HEK293 (cell line): Measurements from ENCODE around the gene KLHDC7B.

Source experiments
- ATF2 ChIP-seq: fragments of 450-650 bp; formaldehyde crosslinking; IDR thresholded peaks from 2 replicates; pipeline ENCODE4 v1.5.1; 2016; ENCODE audit warnings: missing biosample characterization, missing genetic modification characterization, low read depth
- GFI1B ChIP-seq: fragments of 450-650 bp; formaldehyde crosslinking; IDR thresholded peaks from 2 replicates; pipeline ENCODE4 v1.5.1; 2016; ENCODE audit warnings: missing biosample characterization, missing genetic modification characterization
- GLI2 ChIP-seq: fragments of 450-650 bp; formaldehyde crosslinking; IDR thresholded peaks from 2 replicates; pipeline ENCODE4; 2017; ENCODE audit warnings: missing biosample characterization, missing genetic modification characterization, low read depth, borderline replicate concordance
- KLF9 ChIP-seq: fragments of 450-650 bp; formaldehyde crosslinking; IDR thresholded peaks from 2 replicates; pipeline ENCODE4 v1.5.1; 2016; ENCODE audit warnings: missing biosample characterization, missing genetic modification characterization, low read depth
- OSR2 ChIP-seq: fragments of 450-650 bp; formaldehyde crosslinking; IDR thresholded peaks from 2 replicates; pipeline ENCODE4 v1.5.1; 2016; ENCODE audit warnings: missing biosample characterization, missing genetic modification characterization
- PRDM4 ChIP-seq: fragments of 450-650 bp; formaldehyde crosslinking; IDR thresholded peaks from 2 replicates; pipeline ENCODE4 v1.5.1; 2017; ENCODE audit warnings: missing biosample characterization, missing genetic modification characterization
- SETDB1 ChIP-seq: IDR thresholded peaks from one replicate; pipeline ENCODE4 v1.6.1; 2017; ENCODE audit warnings: mild to moderate bottlenecking, low read length, moderate library complexity, mixed read lengths; ENCODE audit not compliant: insufficient read length
- ZBTB10 ChIP-seq: fragments of 450-650 bp; formaldehyde crosslinking; IDR thresholded peaks from 2 replicates; pipeline ENCODE4 v1.5.1; 2016; ENCODE audit warnings: missing biosample characterization, missing genetic modification characterization
- ZBTB26 ChIP-seq: fragments of 450-650 bp; formaldehyde crosslinking; optimal IDR thresholded peaks from 2 replicates; pipeline ENCODE3; 2016; ENCODE audit warnings: missing biosample characterization, mild to moderate bottlenecking, missing genetic modification characterization
- ZNF169 ChIP-seq: fragments of 450-650 bp; formaldehyde crosslinking; IDR thresholded peaks from 2 replicates; pipeline ENCODE4 v1.5.1; 2016; ENCODE audit warnings: missing biosample characterization, missing genetic modification characterization
- ZNF175 ChIP-seq: fragments of 450-650 bp; formaldehyde crosslinking; IDR thresholded peaks from 2 replicates; pipeline ENCODE4 v1.5.1; 2016; ENCODE audit warnings: missing biosample characterization, missing genetic modification characterization
- ZNF214 ChIP-seq: fragments of 450-650 bp; formaldehyde crosslinking; IDR thresholded peaks from 2 replicates; pipeline ENCODE4 v1.5.1; 2017; ENCODE audit warnings: missing biosample characterization, mild to moderate bottlenecking, missing genetic modification characterization, borderline replicate concordance
- ZNF266 ChIP-seq: fragments of 450-650 bp; formaldehyde crosslinking; IDR thresholded peaks from 2 replicates; pipeline ENCODE4 v1.5.1; 2016; ENCODE audit warnings: missing biosample characterization, missing genetic modification characterization, low read depth
- ZNF335 ChIP-seq: fragments of 450-650 bp; formaldehyde crosslinking; conservative IDR thresholded peaks from 2 replicates; pipeline ENCODE4 v1.5.1; 2016; ENCODE audit warnings: missing biosample characterization, missing genetic modification characterization
- ZNF404 ChIP-seq: fragments of 450-650 bp; formaldehyde crosslinking; IDR thresholded peaks from 2 replicates; pipeline ENCODE4 v1.5.1; 2017; ENCODE audit warnings: missing biosample characterization, missing genetic modification characterization
- ZNF501 ChIP-seq: fragments of 450-650 bp; formaldehyde crosslinking; IDR thresholded peaks from 2 replicates; pipeline ENCODE4 v1.5.1; 2016; ENCODE audit warnings: missing biosample characterization, missing genetic modification characterization
- ZNF518A ChIP-seq: fragments of 450-650 bp; formaldehyde crosslinking; conservative IDR thresholded peaks from 2 replicates; pipeline ENCODE4 v1.5.1; 2016; ENCODE audit warnings: low read depth, missing biosample characterization, missing genetic modification characterization
- ZNF530 ChIP-seq: fragments of 450-650 bp; formaldehyde crosslinking; IDR thresholded peaks from 2 replicates; pipeline ENCODE4 v1.5.1; 2016; ENCODE audit warnings: low read depth, missing biosample characterization, missing genetic modification characterization
- ZNF560 ChIP-seq: fragments of 450-650 bp; formaldehyde crosslinking; IDR thresholded peaks from 2 replicates; pipeline ENCODE4 v1.5.1; 2017; ENCODE audit warnings: missing biosample characterization, missing genetic modification characterization, borderline replicate concordance
- ZNF624 ChIP-seq: fragments of 450-650 bp; formaldehyde crosslinking; IDR thresholded peaks from 2 replicates; pipeline ENCODE4 v1.5.1; 2017; ENCODE audit warnings: missing biosample characterization, missing genetic modification characterization
- ZNF747 ChIP-seq: fragments of 450-650 bp; formaldehyde crosslinking; IDR thresholded peaks from 2 replicates; pipeline ENCODE4 v1.5.1; 2016; ENCODE audit warnings: missing biosample characterization, missing genetic modification characterization
- ZNF777 ChIP-seq: fragments of 450-650 bp; formaldehyde crosslinking; IDR thresholded peaks from 2 replicates; pipeline ENCODE4 v1.5.1; 2017; ENCODE audit warnings: missing biosample characterization, missing genetic modification characterization, borderline replicate concordance
- ZSCAN18 ChIP-seq: fragments of 450-650 bp; formaldehyde crosslinking; IDR thresholded peaks from 2 replicates; pipeline ENCODE4 v1.5.1; 2016; ENCODE audit warnings: missing biosample characterization, missing genetic modification characterization
- ZSCAN23 ChIP-seq: fragments of 450-650 bp; formaldehyde crosslinking; IDR thresholded peaks from 2 replicates; pipeline ENCODE4 v1.5.1; 2016; ENCODE audit warnings: missing biosample characterization, missing genetic modification characterization
- ZSCAN30 ChIP-seq: fragments of 450-650 bp; IDR thresholded peaks from 2 replicates; pipeline ENCODE4 v1.5.1; 2018; ENCODE audit warnings: missing biosample characterization, mild to moderate bottlenecking, missing genetic modification characterization, moderate library complexity
- ZXDB ChIP-seq: fragments of 450-650 bp; formaldehyde crosslinking; IDR thresholded peaks from 2 replicates; pipeline ENCODE4 v1.5.1; 2016; ENCODE audit warnings: missing biosample characterization, missing genetic modification characterization

The KLHDC7B gene

GRCh38 chr22:50583294-50583861, 37.7 kb downstream of the KLHDC7B start (continued):
- TF ChIP-seq ZNF747 = no peak
- TF ChIP-seq ZNF266 (tag by site-specific recombination) = no peak
- TF ChIP-seq ZBTB26 = no peak
- TF ChIP-seq GFI1B (tag by site-specific recombination) = no peak
- peak; percentile 26; the same call in 1 of the 2 replicates for TF ChIP-seq OSR2 (tag by site-specific recombination)
- no peak for TF ChIP-seq ZXDB (tag by site-specific recombination)
- no peak for TF ChIP-seq GLI2
- no peak for TF ChIP-seq ZNF214
- no peak for TF ChIP-seq ZNF624 (tag by site-specific recombination)
- no peak for TF ChIP-seq ATF2 (tag by site-specific recombination)
- no peak; the same call in 1 of the 2 replicates for TF ChIP-seq ZNF335 (tag by site-specific recombination)
- no peak for TF ChIP-seq PRDM4
- TF ChIP-seq ZNF175 (tag by site-specific recombination) = no peak
- TF ChIP-seq ZNF530 (tag by site-specific recombination) = no peak
- no peak for TF ChIP-seq ZNF404 (tag by site-specific recombination)
- no peak for TF ChIP-seq ZNF777
- TF ChIP-seq ZNF501 (tag by site-specific recombination) = no peak
- TF ChIP-seq ZNF518A (tag by site-specific recombination) = no peak
- TF ChIP-seq ZBTB10 = 0 out of 2 replicates have a peak, but pooled peaks have one; percentile 50
- no peak for TF ChIP-seq ZSCAN30 (tag by site-specific recombination)
- TF ChIP-seq KLF9 (tag by site-specific recombination) = no peak
- no peak for TF ChIP-seq ZNF560 (tag by site-specific recombination)
- no peak for TF ChIP-seq ZNF169 (tag by site-specific recombination)
- TF ChIP-seq ZSCAN23 (tag by site-specific recombination) = no peak
- no peak for TF ChIP-seq SETDB1
- TF ChIP-seq ZSCAN18 (tag by site-specific recombination) = no peak
